Liver (tissue), 9 donors: ENCODE data around the gene SLC38A10. TPM values are rescaled to one million over a fixed set of nuclear protein-coding genes. Genes with fewer than 3 reads are reported as not detected.

Experiments
- DNase-seq: peaks from one replicate; pipeline ENCODE4 v3.0.0-alpha.2; 2017; ENCODE audit warnings: low spot score
- H3K27ac ChIP-seq, 2 donors: one replicate each; pipeline ENCODE4 v1.7.0; 2013; ENCODE audit warnings: inconsistent platforms in 2 of 2, low read length in 2 of 2, control low read depth in 1 of 2, low read depth in 1 of 2, mild to moderate bottlenecking in 1 of 2
- H3K27me3 ChIP-seq, 4 donors: one replicate each; pipeline versions ENCODE4 v1.6.1 to v1.7.0; 2013; ENCODE audit warnings: low read length in 3 of 4, inconsistent platforms in 1 of 4, mild to moderate bottlenecking in 1 of 4, moderate library complexity in 1 of 4; ENCODE audit not compliant: control insufficient read depth in 4 of 4, insufficient read depth in 4 of 4
- H3K36me3 ChIP-seq, 4 donors: one replicate each; pipeline versions ENCODE4 v1.6.1 to v1.7.0; 2013; ENCODE audit warnings: low read length in 3 of 4, mild to moderate bottlenecking in 3 of 4, low read depth in 1 of 4, moderate library complexity in 1 of 4; ENCODE audit not compliant: control insufficient read depth in 4 of 4, insufficient read depth in 3 of 4
- H3K4me1 ChIP-seq, 4 donors: one replicate each; pipeline versions ENCODE4 v1.6.1 to v1.7.0; 2013; ENCODE audit warnings: low read length in 3 of 4, mild to moderate bottlenecking in 3 of 4, moderate library complexity in 1 of 4; ENCODE audit not compliant: control insufficient read depth in 4 of 4, insufficient read depth in 4 of 4
- H3K4me3 ChIP-seq, 3 donors: one replicate each; pipeline versions ENCODE4 v1.6.1 to v1.7.0; 2013; ENCODE audit warnings: low read length in 3 of 3, control low read depth in 1 of 3, low read depth in 1 of 3, mild to moderate bottlenecking in 1 of 3
- H3K9ac ChIP-seq, 2 donors: one replicate each; pipeline ENCODE4 v1.7.0; 2013; ENCODE audit warnings: low read length in 2 of 2, mild to moderate bottlenecking in 2 of 2, moderate library complexity in 2 of 2, control low read depth in 1 of 2, low read depth in 1 of 2
- H3K9me3 ChIP-seq, 4 donors: one replicate each; pipeline versions ENCODE4 v1.6.1 to v1.7.0; 2013; ENCODE audit warnings: low read length in 3 of 4; ENCODE audit not compliant: control insufficient read depth in 4 of 4
- ATF3 ChIP-seq: IDR thresholded peaks from 2 replicates; pipeline ENCODE4 v1.6.1; 2016; ENCODE audit warnings: antibody characterized with exemption
- EGR1 ChIP-seq, 2 donors: IDR thresholded peaks; 2 replicates each; pipeline ENCODE4 v1.6.1; 2016 to 2018; ENCODE audit warnings: antibody characterized with exemption in 2 of 2, low read depth in 2 of 2
- FOXA1 ChIP-seq: IDR thresholded peaks from 2 replicates; pipeline ENCODE4 v1.6.1; 2016; ENCODE audit warnings: antibody characterized with exemption
- FOXA2 ChIP-seq: IDR thresholded peaks from 2 replicates; pipeline ENCODE4 v1.6.1; 2016; ENCODE audit warnings: antibody characterized with exemption
- GABPA ChIP-seq, 2 donors: IDR thresholded peaks in 1 of 2; conservative IDR thresholded peaks in 1 of 2; 2 replicates each; pipeline ENCODE4 v1.6.1; 2016; ENCODE audit warnings: antibody characterized with exemption in 2 of 2, mild to moderate bottlenecking in 1 of 2, moderate library complexity in 1 of 2
- HNF4A ChIP-seq, 2 donors: conservative IDR thresholded peaks; 2 replicates each; pipeline ENCODE4 v1.6.1; 2016; ENCODE audit warnings: antibody characterized with exemption in 2 of 2, mild to moderate bottlenecking in 2 of 2
- HNF4G ChIP-seq: IDR thresholded peaks from 2 replicates; pipeline ENCODE4 v1.6.1; 2016; ENCODE audit warnings: antibody characterized with exemption
- JUND ChIP-seq, 2 donors: IDR thresholded peaks; 2 replicates each; pipeline ENCODE4 v1.6.1; 2016; ENCODE audit warnings: antibody characterized with exemption in 2 of 2
- MAX ChIP-seq: IDR thresholded peaks from 2 replicates; pipeline ENCODE4 v1.6.1; 2016; ENCODE audit warnings: antibody characterized with exemption
- NR2F2 ChIP-seq: IDR thresholded peaks from 2 replicates; pipeline ENCODE4 v1.6.1; 2016; ENCODE audit warnings: antibody characterized with exemption
- RAD21 ChIP-seq, 2 donors: IDR thresholded peaks; 2 replicates each; pipeline ENCODE4 v1.6.1; 2016; ENCODE audit warnings: antibody characterized with exemption in 2 of 2, mild to moderate bottlenecking in 2 of 2
- REST ChIP-seq: IDR thresholded peaks from 2 replicates; pipeline ENCODE4 v1.6.1; 2016; ENCODE audit warnings: antibody characterized with exemption, mild to moderate bottlenecking
- RXRA ChIP-seq, 2 donors: IDR thresholded peaks; 2 replicates each; pipeline ENCODE4 v1.6.1; 2017 to 2018; ENCODE audit warnings: antibody characterized with exemption in 2 of 2, mild to moderate bottlenecking in 1 of 2
- SP1 ChIP-seq: IDR thresholded peaks from 2 replicates; pipeline ENCODE4 v1.6.1; 2018; ENCODE audit warnings: antibody characterized with exemption, mild to moderate bottlenecking
- TAF1 ChIP-seq: conservative IDR thresholded peaks from 2 replicates; pipeline ENCODE4 v1.6.1; 2016; ENCODE audit warnings: antibody characterized with exemption, mild to moderate bottlenecking
- YY1 ChIP-seq: IDR thresholded peaks from 2 replicates; pipeline ENCODE4 v1.6.1; 2016; ENCODE audit warnings: antibody characterized with exemption, mild to moderate bottlenecking
- ZBTB33 ChIP-seq: IDR thresholded peaks from 2 replicates; pipeline ENCODE4 v1.6.1; 2016; ENCODE audit warnings: antibody characterized with exemption
- WGBS: extraction: QIAGEN DNeasy Blood & Tissue Kit; methylation state at CpG from one replicate; pipeline ENCODE4 v1.1.7; 2013; 5-methylcytosine and 5-hydroxymethylcytosine counted together
- polyA plus RNA-seq, 2 donors: library from polyadenylated mRNA; stranded (reverse) in 1 of 2; unstranded in 1 of 2; fragments of 200-250 nt in 1 of 2; fragments of >200 nt in 1 of 2; fragmentation: Nextera tagmentation in 1 of 2; extraction: Ambion mirVana in 1 of 2; gene quantifications; one replicate each; pipeline versions ENCODE4 v1.2.1 to v1.2.3, GENCODE V29; 2013 to 2015
- total RNA-seq, 2 donors: library from RNA; depleted of rRNA; stranded (reverse); fragments of >200 nt; gene quantifications; one replicate each; pipeline ENCODE4 v1.2.3, GENCODE V29; 2014
- donor health status: healthy.
- donor health status: healthy.
- donor health status: healthy.
- donor health status: healthy.
- donor health status: healthy.

Gene SLC38A10
- total and polyA plus RNA-seq, 4 donors, result 29.3 to 117 (median 54.7) TPM

- peak overlapping the region; percentile 95 to 98 for H3K27ac ChIP-seq
- no peaks in the 10 kb centered on the region for H3K9me3 ChIP-seq
- TF ChIP-seq SP1 (no peak), RXRA (IDR thresholded peaks at IDR 0.05) (no peak), HNF4A (conservative IDR thresholded peaks at IDR 0.05) (peak; percentile 16 to 44), RAD21 (IDR thresholded peaks at IDR 0.05) (no peak), JUND (IDR thresholded peaks at IDR 0.05) (no peak), ATF3 (peak; percentile 6), YY1 (peak; percentile 24), MAX (no peak)
- 38% methylated on average over 4 of the region's 4 CpGs for WGBS
- DNase-seq, result no peak
- no peak overlapping the region for H3K9ac ChIP-seq
- H3K36me3 ChIP-seq, result no peaks in the 10 kb centered on the region
- H3K4me3 ChIP-seq, result no peak overlapping the region
- H3K4me1 ChIP-seq, result peaks cover 24 to 56% (median 43%) of the 10 kb centered on the region in 4 donors
- H3K27me3 ChIP-seq, result no peaks in the 10 kb centered on the region
Measured at GRCh38 chr17:81339191-81339533, 44.1 kb upstream of the SLC38A10 start.

- no peak overlapping the region for H3K4me3 ChIP-seq
- no peak overlapping the region for H3K9ac ChIP-seq
- no peaks in the 10 kb centered on the region for H3K36me3 ChIP-seq
- WGBS, result 53% methylated on average over 17 of the region's 17 CpGs
- no peaks in the 10 kb centered on the region for H3K9me3 ChIP-seq
- H3K27ac ChIP-seq, result peak overlapping the region; percentile 95 to 98
- H3K27me3 ChIP-seq, result no peaks in the 10 kb centered on the region
- H3K4me1 ChIP-seq, result peaks cover 24 to 56% (median 44%) of the 10 kb centered on the region in 4 donors
- no peak for DNase-seq
- TF ChIP-seq SP1, result peak; percentile 27
- no peak for TF ChIP-seq HNF4G
- peak; percentile 7 for TF ChIP-seq ATF3
- TF ChIP-seq RAD21 (IDR thresholded peaks at IDR 0.05), result peak in 1 of 2 donors; percentile 9
- TF ChIP-seq YY1, result peak; percentile 30
- TF ChIP-seq FOXA2, result no peak
- TF ChIP-seq NR2F2, result peak; percentile 76
- TF ChIP-seq RXRA (IDR thresholded peaks at IDR 0.05), result peak in 1 of 2 donors; percentile 13
Measured at GRCh38 chr17:81338274-81339190, 43.4 kb upstream of the SLC38A10 start.

- TF ChIP-seq RXRA (IDR thresholded peaks at IDR 0.05) (no peak), SP1 (peak; percentile 26), YY1 (no peak)
- H3K4me3 ChIP-seq, result no peak overlapping the region
- no peak overlapping the region for H3K9ac ChIP-seq
- 48% methylated on average over 14 of the region's 14 CpGs for WGBS
- H3K9me3 ChIP-seq, result no peaks in the 10 kb centered on the region
- H3K36me3 ChIP-seq, result no peaks in the 10 kb centered on the region
- H3K27me3 ChIP-seq, result no peaks in the 10 kb centered on the region
- H3K4me1 ChIP-seq, result peaks cover 24 to 51% (median 44%) of the 10 kb centered on the region in 4 donors
- no peak for DNase-seq
- no peak overlapping the region for H3K27ac ChIP-seq
Measured at GRCh38 chr17:81337476-81337879, 42.4 kb upstream of the SLC38A10 start.

GRCh38 chr17:81336930-81337325 lies 41.8 kb upstream of the SLC38A10 start:
- H3K9me3 ChIP-seq, result no peaks in the 10 kb centered on the region
- DNase-seq, result no peak
- H3K9ac ChIP-seq, result no peak overlapping the region
- no peaks in the 10 kb centered on the region for H3K36me3 ChIP-seq
- no peak overlapping the region for H3K4me3 ChIP-seq
- H3K27ac ChIP-seq, result no peak overlapping the region
- H3K4me1 ChIP-seq, result peaks cover 28 to 55% (median 47%) of the 10 kb centered on the region in 4 donors
- WGBS, result 66% methylated on average over 8 of the region's 8 CpGs
- H3K27me3 ChIP-seq, result no peaks in the 10 kb centered on the region
- TF ChIP-seq FOXA1, result no peak
- no peak for TF ChIP-seq GABPA (IDR thresholded peaks at IDR 0.05 in 1 of 2, conservative IDR thresholded peaks at IDR 0.05 in 1 of 2)
- TF ChIP-seq REST, result no peak
- no peak for TF ChIP-seq EGR1 (IDR thresholded peaks at IDR 0.05; ENCODE audit: low read depth in 2 of 2)
- TF ChIP-seq TAF1, result no peak
- TF ChIP-seq NR2F2, result no peak
- no peak for TF ChIP-seq ZBTB33
- no peak for TF ChIP-seq YY1
